GM10266 (cell line): ENCODE measurements around the gene SPEG.

ENCODE experiments used
- DNase-seq: peaks from one replicate; pipeline ENCODE4 v3.0.0; 2012; ENCODE audit errors: extremely low spot score
- CTCF ChIP-seq: IDR thresholded peaks from 2 replicates; pipeline ENCODE4 v1.5.1; 2012; ENCODE audit warnings: mild to moderate bottlenecking, low read depth; ENCODE audit not compliant: control insufficient read depth, insufficient read depth; ENCODE audit errors: missing control alignments

Gene SPEG

GRCh38 chr2:219434468-219434717 is 250 bp upstream of the SPEG start:
- TF ChIP-seq CTCF = no peak
- no peak for DNase-seq

GRCh38 chr2:219435701-219436100 is 1.1 kb downstream of the SPEG start:
- DNase-seq = no peak
- no peak for TF ChIP-seq CTCF

GRCh38 chr2:219436491-219436890 is 1.8 kb downstream of the SPEG start:
- no peak for DNase-seq
- TF ChIP-seq CTCF = no peak

GRCh38 chr2:219437141-219437540 is 2.5 kb downstream of the SPEG start:
- DNase-seq = no peak
- TF ChIP-seq CTCF = no peak

- no peak for TF ChIP-seq CTCF
- no peak for DNase-seq
Observed at GRCh38 chr2:219437690-219438206, 3.1 kb downstream of the SPEG start.

GRCh38 chr2:219438453-219438852 is 3.8 kb downstream of the SPEG start:
- TF ChIP-seq CTCF = no peak
- no peak for DNase-seq

GRCh38 chr2:219439506-219439905 is 4.9 kb downstream of the SPEG start:
- TF ChIP-seq CTCF = no peak
- DNase-seq = no peak
